Umbilical cord (tissue), 2 donors: ENCODE results near the gene SP8. TPM values are rescaled to one million over a fixed set of nuclear protein-coding genes. Genes with fewer than 3 reads are reported as not detected.

Experiments
- DNase-seq: peaks from one replicate; pipeline ENCODE4 v3.0.0-alpha.2; 2015; ENCODE audit warnings: low spot score
- total RNA-seq: library from RNA; depleted of rRNA; stranded (reverse); fragments of >200 nt; gene quantifications from one replicate; pipeline ENCODE4 v1.2.3, GENCODE V29; 2014; ENCODE audit warnings: low replicate concordance; ENCODE audit not compliant: insufficient read depth

The SP8 gene
- total RNA-seq, 1 donor from 2014 or later, result 4.1 TPM

- DNase-seq, result no peak
Measured at GRCh38 chr7:20794676-20795075, 8.0 kb upstream of the SP8 start.

DNA sequence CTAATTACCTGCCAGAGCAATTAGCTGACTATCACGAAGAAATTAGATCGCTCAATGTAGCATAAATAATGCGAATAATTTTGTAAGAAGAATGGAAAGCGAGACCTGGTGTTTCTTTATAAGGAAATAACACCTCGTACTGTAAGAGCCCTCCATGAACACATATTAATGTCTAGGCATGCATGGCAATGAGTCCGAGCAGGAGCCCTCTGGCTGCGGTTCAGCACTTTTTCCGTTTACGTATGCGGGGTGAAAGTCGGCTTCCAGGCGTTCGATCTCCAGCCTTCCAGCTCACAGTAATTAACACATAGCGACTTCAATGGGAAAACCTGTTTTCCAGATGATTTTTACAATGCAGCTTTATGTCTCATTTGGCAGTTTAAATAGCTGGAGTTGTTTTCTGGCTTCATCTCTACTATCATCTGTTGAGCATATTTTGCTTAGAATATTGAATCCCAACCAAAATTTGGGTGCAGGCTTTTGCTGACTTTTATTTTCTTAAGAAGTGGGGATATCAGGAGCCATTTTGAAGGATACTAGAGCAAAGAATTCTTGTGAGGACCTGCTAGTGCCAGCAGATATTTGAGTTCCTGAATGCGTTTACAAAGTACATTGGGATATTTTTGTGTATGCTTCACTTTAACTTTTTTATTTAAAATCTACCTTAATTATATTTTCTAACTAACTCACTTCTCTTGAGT, 7.2 kb upstream of the SP8 start:
- DNase-seq, result no peak

GRCh38 chr7:20793248-20793647, 6.6 kb upstream of the SP8 start:
- DNase-seq, result no peak

- no peak for DNase-seq
Measured at GRCh38 chr7:20791538-20792434, 5.1 kb upstream of the SP8 start.

DNA sequence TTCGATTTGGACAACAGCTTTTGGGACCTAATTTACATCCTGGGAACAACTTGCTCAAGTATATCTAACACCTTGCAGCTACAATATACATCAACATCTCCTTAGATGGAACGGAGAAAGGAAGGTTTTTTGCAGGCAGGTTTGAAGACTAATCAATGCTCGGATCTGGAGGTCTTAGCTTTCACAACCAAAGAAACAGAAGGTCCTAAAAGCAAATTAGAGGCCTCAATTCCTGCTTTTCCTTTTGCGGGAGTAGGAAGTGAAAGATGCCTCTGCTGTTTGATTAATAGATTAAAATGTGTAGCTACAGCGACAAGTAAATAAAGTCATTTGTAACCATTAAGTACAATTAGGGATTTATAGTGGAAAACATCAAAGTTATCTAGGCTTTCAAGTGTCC, 3.7 kb upstream of the SP8 start:
- no peak for DNase-seq

- DNase-seq, result no peak
Measured at GRCh38 chr7:20788420-20788990, 1.8 kb upstream of the SP8 start.

- no peak for DNase-seq
Measured at GRCh38 chr7:20787660-20788419, 1.2 kb upstream of the SP8 start.

DNA sequence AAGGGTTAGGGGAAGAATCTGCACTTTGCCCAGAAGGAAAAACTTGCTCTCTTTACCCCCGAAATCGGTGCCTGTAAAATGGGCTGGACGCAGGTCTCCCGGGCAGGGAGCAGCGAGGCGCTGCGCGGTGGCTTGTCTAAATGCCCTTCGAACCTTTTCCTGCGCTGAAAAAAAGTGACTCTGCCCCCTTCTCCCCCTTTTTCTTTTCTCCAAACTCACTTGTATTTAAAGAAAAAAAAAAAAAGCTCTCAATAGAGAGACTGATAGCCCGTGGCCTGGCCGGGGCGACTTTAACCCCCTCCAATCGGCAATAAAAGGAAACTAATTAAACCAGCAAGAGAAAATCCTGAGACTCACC, 286 bp downstream of the SP8 start:
- DNase-seq, result no peak

GRCh38 chr7:20786049-20786412, 655 bp downstream of the SP8 start:
- no peak for DNase-seq

- DNase-seq, result no peak
Measured at GRCh38 chr7:20785157-20786048, 1.3 kb downstream of the SP8 start.

DNA sequence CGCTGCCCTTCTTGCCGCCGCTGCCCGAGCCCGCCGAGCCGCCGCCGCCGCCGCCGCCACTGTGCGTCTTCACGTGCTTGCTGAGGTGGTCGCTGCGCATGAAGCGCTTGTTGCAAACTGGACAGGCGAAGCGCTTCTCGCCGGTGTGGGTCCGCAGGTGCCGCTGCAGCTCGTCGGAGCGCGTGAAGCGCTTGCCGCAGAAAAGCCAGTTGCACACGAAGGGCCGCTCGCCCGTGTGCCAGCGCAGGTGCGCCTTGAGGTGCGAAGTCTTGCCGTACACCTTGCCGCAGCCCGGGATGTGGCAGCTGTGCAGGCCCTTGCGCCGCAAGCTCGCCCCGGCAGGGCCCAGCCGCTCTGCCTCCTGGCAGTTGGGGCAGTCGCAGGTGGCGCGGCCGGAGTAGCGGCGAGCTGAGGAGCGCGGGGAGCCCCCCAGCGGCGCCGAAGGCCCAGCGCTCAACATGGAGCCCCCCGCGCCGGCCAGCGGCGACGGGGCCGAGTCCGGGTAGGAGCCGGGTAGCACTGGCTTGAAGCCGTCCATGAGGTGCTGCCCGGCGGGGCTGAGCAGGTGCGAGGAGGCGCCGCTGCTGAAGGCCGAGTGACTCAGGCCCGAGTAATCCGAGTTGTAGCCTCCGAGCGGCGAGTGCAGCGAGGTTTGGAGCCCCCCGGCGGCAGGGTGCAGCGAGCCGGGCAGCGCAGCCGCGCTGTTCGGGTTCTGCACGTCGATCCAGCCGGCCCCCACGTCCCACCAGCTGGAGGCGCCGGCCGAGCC, 2.1 kb downstream of the SP8 start:
- DNase-seq, result no peak

- no peak for DNase-seq
Measured at GRCh38 chr7:20783700-20784387, 2.8 kb downstream of the SP8 start.

DNA sequence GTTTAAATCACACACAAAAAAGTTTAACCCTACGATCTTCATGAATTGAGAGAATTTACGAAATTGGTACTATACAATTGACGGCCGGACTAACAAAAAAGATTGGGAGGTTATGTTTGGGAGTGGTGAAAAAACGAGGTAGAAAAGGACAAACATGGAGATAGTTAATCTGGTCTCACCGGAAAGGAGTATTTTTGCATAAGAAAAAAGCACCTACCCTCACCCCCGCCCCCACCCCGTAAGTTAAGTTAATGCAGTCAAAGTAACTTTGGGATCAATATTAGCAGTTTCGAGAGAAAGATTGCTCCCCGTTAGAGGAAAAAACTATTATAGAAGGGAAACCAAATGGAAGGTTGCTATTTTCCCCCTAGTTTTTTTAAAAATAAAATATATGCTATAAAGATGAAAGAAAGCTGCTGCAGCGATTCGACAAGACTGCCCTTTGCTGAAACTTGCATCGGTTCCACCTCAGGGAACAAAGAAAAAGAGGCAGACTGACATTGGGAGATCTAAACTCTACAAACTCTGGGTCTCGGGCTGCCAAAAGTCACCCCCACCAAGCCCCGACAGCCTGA, 3.5 kb downstream of the SP8 start:
- DNase-seq, result no peak

GRCh38 chr7:20779041-20779440, 7.6 kb downstream of the SP8 start:
- DNase-seq, result no peak

DNA sequence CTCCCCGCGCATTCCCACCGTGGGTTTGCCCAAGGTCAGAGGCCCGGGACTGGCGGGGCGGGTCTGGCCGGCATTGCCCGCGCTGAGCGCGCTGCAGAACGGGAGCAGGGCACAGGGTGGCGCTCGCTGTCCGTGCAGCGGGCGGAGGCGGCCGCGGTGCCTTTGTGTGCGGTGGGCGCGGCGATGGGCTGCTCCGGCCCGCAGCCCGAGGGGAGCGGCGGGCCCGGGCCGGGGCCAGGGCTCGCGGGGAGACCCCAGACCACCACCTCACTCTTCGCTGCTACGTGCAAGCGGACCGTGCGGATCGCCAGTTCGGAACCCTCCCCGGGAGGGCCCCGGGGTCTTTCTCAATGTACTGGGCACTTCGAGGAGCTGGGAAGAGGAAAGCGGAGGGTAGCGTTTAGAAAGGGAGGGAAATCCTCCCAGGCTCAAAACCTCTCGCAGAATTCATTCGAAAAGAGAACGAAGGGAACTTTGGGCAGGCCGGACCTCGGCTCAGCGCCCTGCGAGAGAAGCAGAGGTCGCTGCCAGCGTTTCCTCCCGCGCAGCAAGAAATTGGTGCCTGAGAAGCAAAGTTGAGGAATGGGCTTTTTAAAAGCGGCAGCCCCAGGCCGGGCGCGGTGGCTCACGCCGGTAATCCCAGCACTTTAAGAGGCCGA, 8.5 kb downstream of the SP8 start:
- DNase-seq, result no peak

- no peak for DNase-seq
Measured at GRCh38 chr7:20777377-20778062, 9.2 kb downstream of the SP8 start.

- DNase-seq, result no peak
Measured at GRCh38 chr7:20776942-20777341, 9.7 kb downstream of the SP8 start.
